HCT116 (cell line): ENCODE results near the gene IZUMO4. TPM values are rescaled to one million over a fixed set of nuclear protein-coding genes. Genes with fewer than 3 reads are reported as not detected.
A peak's percentile ranks its signal among the peaks of the same experiment; 100 is the strongest.

ENCODE experiments used
- ATAC-seq: fragments of 200-7000 bp; cut with Tn5 transposase; 2 replicates; pipeline ENCODE4 v1.9.1; 2020; ENCODE audit warnings: mild to moderate bottlenecking, moderate library complexity
- BruUV-seq: library from RNA; stranded (reverse); fragments of 400-500 nt; replicated peaks from 2 replicates; lab custom pipeline; 2021; lab: Mats Ljungman, UMichigan
- CTCF ChIA-PET: fragments of 300-600 bp; sonication (Branson Sonifier 250); formaldehyde crosslinking; loops from one replicate; lab custom pipeline; 2021; ENCODE audit warnings: antibody characterized with exemption; lab: Charles Lee
- POLR2A ChIA-PET: fragments of 300-600, 350-600 bp; sonication (Branson Sonifier 250); formaldehyde crosslinking; loops from one replicate; lab custom pipeline; 2021; ENCODE audit warnings: antibody characterized with exemption; lab: Charles Lee
- RAD21 ChIA-PET, 2 experiments: fragments of 300-600 bp; sonication (Branson Sonifier 250); formaldehyde crosslinking; loops; one replicate each; lab custom pipeline; 2023; ENCODE audit warnings: low total read pairs in 2 of 2; ENCODE audit not compliant: uncharacterized antibody in 2 of 2, unreplicated experiment in 2 of 2, low non-redundant PET in 1 of 2; lab: Charles Lee
- DNase-seq: peaks from one replicate; pipeline ENCODE4 v3.0.0-alpha.2; 2010; ENCODE audit warnings: low read depth, low spot score
- H2AFZ ChIP-seq: fragments of 200-600 bp; shearing (Covaris generic), sonication (generic); 2 replicates; pipeline ENCODE4 v1.6.1; 2017; ENCODE audit warnings: low read depth, mixed run types, mixed read lengths, antibody characterized with exemption, low read length; ENCODE audit not compliant: poor library complexity, severe bottlenecking
- H3K27ac ChIP-seq: 2 replicates; pipeline ENCODE4 v1.5.1; 2012; ENCODE audit warnings: low read depth, low read length
- H3K27me3 ChIP-seq: fragments of 200-600 bp; sonication (generic); 2 replicates; pipeline ENCODE4 v1.6.1; 2016; ENCODE audit warnings: mixed run types, low read length, mixed read lengths; ENCODE audit not compliant: insufficient read depth
- H3K36me3 ChIP-seq, 2 experiments: fragments of 200-500 bp in 1 of 2; fragments of 200-600 bp in 1 of 2; sonication (Bioruptor generic) in 1 of 2; sonication (generic) in 1 of 2; 2 replicates each; pipeline versions ENCODE4 v1.5.1 to v1.6.1; 2014 to 2016; ENCODE audit warnings: low read length in 2 of 2, inconsistent platforms in 1 of 2, mixed read lengths in 1 of 2, mixed run types in 1 of 2; ENCODE audit not compliant: insufficient read depth in 2 of 2, control insufficient read depth in 1 of 2
- H3K4me1 ChIP-seq, 2 experiments: fragments of 200-600 bp in 1 of 2; sonication (generic) in 1 of 2; 2 replicates each; pipeline versions ENCODE4 v1.5.1 to v1.6.1; 2012 to 2017; ENCODE audit warnings: low read length in 2 of 2, inconsistent platforms in 1 of 2, mild to moderate bottlenecking in 1 of 2, mixed read lengths in 1 of 2, mixed run types in 1 of 2, moderate library complexity in 1 of 2; ENCODE audit not compliant: insufficient read depth in 2 of 2, control insufficient read depth in 1 of 2
- H3K4me2 ChIP-seq: fragments of 200-600 bp; sonication (generic); 2 replicates; pipeline ENCODE4 v1.6.1; 2017; ENCODE audit warnings: mixed run types, low read length, mixed read lengths
- H3K4me3 ChIP-seq, 2 experiments: fragments of 200-600 bp in 1 of 2; sonication (generic) in 1 of 2; replicated peaks in 1 of 2; 2 replicates each; pipeline ENCODE4 v1.5.1; 2011 to 2016; ENCODE audit warnings: low read length in 2 of 2, control low read depth in 1 of 2, low read depth in 1 of 2, mild to moderate bottlenecking in 1 of 2, mixed read lengths in 1 of 2, mixed run types in 1 of 2
- H3K79me2 ChIP-seq: fragments of 200-600 bp; sonication (generic); 2 replicates; pipeline ENCODE4 v1.6.1; 2017; ENCODE audit warnings: mild to moderate bottlenecking, mixed run types, low read length, moderate library complexity, mixed read lengths; ENCODE audit not compliant: insufficient read depth
- H3K9ac ChIP-seq: fragments of 200-600 bp; sonication (generic); 2 replicates; pipeline ENCODE4 v1.6.1; 2016; ENCODE audit warnings: low read length, mixed read lengths
- H3K9me2 ChIP-seq: fragments of 200-600 bp; sonication (generic), shearing (Covaris generic); 2 replicates; pipeline ENCODE4 v1.6.1; 2017; ENCODE audit warnings: mixed run types, mild to moderate bottlenecking, moderate library complexity; ENCODE audit not compliant: insufficient read depth
- H3K9me3 ChIP-seq, 2 experiments: fragments of 200-500 bp in 1 of 2; fragments of 200-600 bp in 1 of 2; sonication (Bioruptor generic) in 1 of 2; sonication (generic) in 1 of 2; 2 replicates each; pipeline ENCODE4 v1.6.1; 2014 to 2017; ENCODE audit warnings: low read length in 2 of 2, mixed read lengths in 2 of 2, inconsistent platforms in 1 of 2, low read depth in 1 of 2, mild to moderate bottlenecking in 1 of 2, mixed run types in 1 of 2, moderate library complexity in 1 of 2; ENCODE audit not compliant: control insufficient read depth in 1 of 2, insufficient read depth in 1 of 2
- H4K20me1 ChIP-seq: fragments of 200-600 bp; sonication (generic), shearing (Covaris generic); 2 replicates; pipeline ENCODE4 v1.6.1; 2017; ENCODE audit warnings: mixed run types, mild to moderate bottlenecking, moderate library complexity; ENCODE audit not compliant: insufficient read depth
- CBX3 ChIP-seq: IDR thresholded peaks from 2 replicates; pipeline ENCODE4 v1.6.1; 2012; ENCODE audit warnings: low read depth
- EZH2phosphoT487 ChIP-seq: fragments of 200-600 bp; IDR thresholded peaks from 2 replicates; pipeline ENCODE4 v1.6.1; 2018; ENCODE audit warnings: antibody characterized with exemption, borderline replicate concordance
- JUND ChIP-seq: IDR thresholded peaks from 2 replicates; pipeline ENCODE4 v1.6.1; 2012
- POLR2AphosphoS5 ChIP-seq: IDR thresholded peaks from 2 replicates; pipeline ENCODE4 v1.6.1; 2011; ENCODE audit warnings: mild to moderate bottlenecking, low read depth, low read length, moderate library complexity
- SIN3A ChIP-seq: IDR thresholded peaks from 2 replicates; pipeline ENCODE4 v1.6.1; 2012; ENCODE audit warnings: low read depth
- YY1 ChIP-seq: IDR thresholded peaks from 2 replicates; pipeline ENCODE4 v1.6.1; 2011; ENCODE audit warnings: low read length, low read depth, moderate library complexity, mild to moderate bottlenecking; ENCODE audit not compliant: insufficient replicate concordance; ENCODE audit errors: extremely low read depth
- intact Hi-C: fragments of 100-400 bp; cut with micrococcal nuclease; formaldehyde crosslinking; loops from 2 replicates; pipeline ENCODE4 v1.10.0; 2022
- total RNA-seq: library from RNA; stranded (reverse); gene quantifications from one replicate; pipeline ENCODE4 v1.2.1, GENCODE V29; 2021; ENCODE audit not compliant: unreplicated experiment
- TF ChIP-seq, protein P1 (sequence below): IDR thresholded peaks from 2 replicates; pipeline ENCODE4 v1.6.1; 2012; ENCODE audit warnings: low read depth

The IZUMO4 gene
- total RNA-seq, 1 experiment from 2014 or later = 6.1 TPM

DNA sequence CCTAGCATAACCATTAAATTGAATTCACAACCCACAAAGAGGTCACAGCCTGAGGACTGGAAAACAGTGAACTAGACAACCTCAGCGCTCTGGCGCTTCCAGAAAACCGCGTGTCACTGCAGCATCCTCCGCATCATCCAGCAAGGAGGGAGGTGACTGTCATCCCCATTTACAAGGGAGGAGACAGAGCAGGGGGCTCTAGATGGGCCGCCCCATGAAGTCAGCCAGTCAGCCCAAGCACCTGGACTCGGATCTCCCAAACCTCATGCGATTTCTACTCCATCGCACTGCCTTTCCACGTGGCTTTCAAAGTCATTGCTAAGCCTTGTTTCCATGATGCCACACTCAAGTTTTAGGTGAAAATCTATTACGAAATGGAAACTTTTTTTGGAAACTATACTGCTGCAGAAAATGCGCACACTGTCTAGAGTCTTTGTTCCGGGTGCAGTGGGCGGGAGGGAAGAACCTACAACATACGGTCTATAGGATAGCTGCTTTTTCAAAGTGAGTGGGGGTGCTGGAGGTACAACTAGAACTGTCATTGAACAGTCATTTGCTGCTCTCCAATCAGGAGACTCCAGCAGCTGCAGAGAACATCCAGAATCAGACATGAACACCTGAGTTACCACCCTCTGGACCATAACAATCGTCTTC, 51.9 kb downstream of the IZUMO4 start:
- CTCF ChIA-PET = no interaction called here
- H3K4me3 ChIP-seq = no peak overlapping the region

More for the DNA sequence above, 51.9 kb downstream of the IZUMO4 start:
- no peak overlapping the region for H3K27ac ChIP-seq
- H2AFZ ChIP-seq = no peak overlapping the region
- no peaks in the 10 kb centered on the region; the same call in 1 of the 2 replicates for H4K20me1 ChIP-seq
- POLR2A ChIA-PET = no interaction called here
- TF ChIP-seq POLR2AphosphoS5 (no peak), EZH2phosphoT487 (no peak), JUND (no peak), CBX3 (no peak), YY1 (no peak), SIN3A (no peak)
- TF ChIP-seq, protein P1, sequence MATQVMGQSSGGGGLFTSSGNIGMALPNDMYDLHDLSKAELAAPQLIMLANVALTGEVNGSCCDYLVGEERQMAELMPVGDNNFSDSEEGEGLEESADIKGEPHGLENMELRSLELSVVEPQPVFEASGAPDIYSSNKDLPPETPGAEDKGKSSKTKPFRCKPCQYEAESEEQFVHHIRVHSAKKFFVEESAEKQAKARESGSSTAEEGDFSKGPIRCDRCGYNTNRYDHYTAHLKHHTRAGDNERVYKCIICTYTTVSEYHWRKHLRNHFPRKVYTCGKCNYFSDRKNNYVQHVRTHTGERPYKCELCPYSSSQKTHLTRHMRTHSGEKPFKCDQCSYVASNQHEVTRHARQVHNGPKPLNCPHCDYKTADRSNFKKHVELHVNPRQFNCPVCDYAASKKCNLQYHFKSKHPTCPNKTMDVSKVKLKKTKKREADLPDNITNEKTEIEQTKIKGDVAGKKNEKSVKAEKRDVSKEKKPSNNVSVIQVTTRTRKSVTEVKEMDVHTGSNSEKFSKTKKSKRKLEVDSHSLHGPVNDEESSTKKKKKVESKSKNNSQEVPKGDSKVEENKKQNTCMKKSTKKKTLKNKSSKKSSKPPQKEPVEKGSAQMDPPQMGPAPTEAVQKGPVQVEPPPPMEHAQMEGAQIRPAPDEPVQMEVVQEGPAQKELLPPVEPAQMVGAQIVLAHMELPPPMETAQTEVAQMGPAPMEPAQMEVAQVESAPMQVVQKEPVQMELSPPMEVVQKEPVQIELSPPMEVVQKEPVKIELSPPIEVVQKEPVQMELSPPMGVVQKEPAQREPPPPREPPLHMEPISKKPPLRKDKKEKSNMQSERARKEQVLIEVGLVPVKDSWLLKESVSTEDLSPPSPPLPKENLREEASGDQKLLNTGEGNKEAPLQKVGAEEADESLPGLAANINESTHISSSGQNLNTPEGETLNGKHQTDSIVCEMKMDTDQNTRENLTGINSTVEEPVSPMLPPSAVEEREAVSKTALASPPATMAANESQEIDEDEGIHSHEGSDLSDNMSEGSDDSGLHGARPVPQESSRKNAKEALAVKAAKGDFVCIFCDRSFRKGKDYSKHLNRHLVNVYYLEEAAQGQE = no peak
- TF ChIP-seq, all 23 proteins: peak for 0
- ATAC-seq = no peak
- peaks cover 76% of the 10 kb centered on the region for H3K79me2 ChIP-seq
- peaks cover 0 to 6% of the 10 kb centered on the region in 2 experiments; a peak in 2 of 4 replicates for H3K36me3 ChIP-seq
- H3K9me3 ChIP-seq = no peaks in the 10 kb centered on the region
- H3K27me3 ChIP-seq = no peaks in the 10 kb centered on the region
- RAD21 ChIA-PET = interaction anchor here in 1 of 2 experiments (0.6 kb wide), 1 partner anchor 130 kb away, joined by 4 read pairs; no protein-coding TSS in a partner anchor
- H3K4me1 ChIP-seq = peaks cover 25 to 31% of the 10 kb centered on the region in 2 experiments; a peak in 3 of 4 replicates
- BruUV-seq = no TSS peak
- H3K9me2 ChIP-seq = no peaks in the 10 kb centered on the region
- intact Hi-C loops = no loop called here
- no peak for DNase-seq
- no peak overlapping the region for H3K9ac ChIP-seq
- H3K4me2 ChIP-seq = 0 out of 2 replicates have a peak overlapping the region, but pooled peaks have one; percentile 11

Other genes with a start within 250 kb of the IZUMO4 start
- 52.2 TPM for gene REXO1, start 248.4 kb upstream of the IZUMO4 start, total RNA-seq
- gene KLF16, start 233.3 kb upstream of the IZUMO4 start, total RNA-seq = 64.3 TPM
- gene ABHD17A, start 211.4 kb upstream of the IZUMO4 start, total RNA-seq = 68.2 TPM
- gene ADAT3, start 191.5 kb upstream of the IZUMO4 start, total RNA-seq = 15.9 TPM
- gene SCAMP4, start 191.5 kb upstream of the IZUMO4 start, total RNA-seq = 63.3 TPM
- 97.9 TPM for gene CSNK1G2, start 155.7 kb upstream of the IZUMO4 start, total RNA-seq
- gene BTBD2, start 81.2 kb upstream of the IZUMO4 start, total RNA-seq = 112 TPM
- 271 TPM for gene MKNK2, start 45.7 kb upstream of the IZUMO4 start, total RNA-seq
- 32.1 TPM for gene MOB3A, start 589 bp upstream of the IZUMO4 start, total RNA-seq
- gene AP3D1, start 54.7 kb downstream of the IZUMO4 start, total RNA-seq = 137 TPM
- 48.9 TPM for gene DOT1L, start 67.0 kb downstream of the IZUMO4 start, total RNA-seq
- 88.2 TPM for gene PLEKHJ1, start 139.4 kb downstream of the IZUMO4 start, total RNA-seq
- gene SF3A2, start 139.9 kb downstream of the IZUMO4 start, total RNA-seq = 166 TPM
- 42.8 TPM for gene AMH, start 152.4 kb downstream of the IZUMO4 start, total RNA-seq
- 0.30 TPM for gene JSRP1, start 159.5 kb downstream of the IZUMO4 start, total RNA-seq
- gene PEAK3, start 185.3 kb downstream of the IZUMO4 start, total RNA-seq = not detected
- gene LINGO3, start 211.2 kb downstream of the IZUMO4 start, total RNA-seq = not detected
- gene LSM7, start 231.7 kb downstream of the IZUMO4 start, total RNA-seq = 190 TPM
- 83.1 TPM for gene SPPL2B, start 231.8 kb downstream of the IZUMO4 start, total RNA-seq